CD14-positive monocyte (primary cell): ENCODE results near the gene LMO3. TPM values are rescaled to one million over a fixed set of nuclear protein-coding genes. Genes with fewer than 3 reads are reported as not detected.

Experiments used
- DNase-seq, 3 donors: peaks; one replicate each; pipeline ENCODE4 v3.0.0-alpha.2; 2011 to 2022
- H2AFZ ChIP-seq: 2 replicates; pipeline ENCODE4 v1.6.0; 2012; ENCODE audit warnings: mild to moderate bottlenecking, low read depth, low read length, inconsistent platforms; ENCODE audit not compliant: insufficient read depth, poor library complexity, severe bottlenecking
- H3K27ac ChIP-seq, 2 donors: 1 replicate in 1 of 2; 2 replicates in 1 of 2; pipeline ENCODE4 v1.5.1; 2012 to 2013; ENCODE audit warnings: low read length in 2 of 2, control low read depth in 1 of 2, inconsistent platforms in 1 of 2, low read depth in 1 of 2, mild to moderate bottlenecking in 1 of 2
- H3K27me3 ChIP-seq, 2 donors: one replicate each; pipeline versions ENCODE4 v1.6.0 to v1.6.1; 2011 to 2013; ENCODE audit warnings: low read length in 2 of 2; ENCODE audit not compliant: control insufficient read depth in 2 of 2, insufficient read depth in 2 of 2
- H3K36me3 ChIP-seq, 2 donors: replicated peaks in 1 of 2; 1 replicate in 1 of 2; 2 replicates in 1 of 2; pipeline versions ENCODE4 v1.5.1 to v1.6.1; 2012 to 2013; ENCODE audit warnings: low read length in 2 of 2, control low read depth in 1 of 2, inconsistent platforms in 1 of 2, mild to moderate bottlenecking in 1 of 2; ENCODE audit not compliant: insufficient read depth in 2 of 2, control insufficient read depth in 1 of 2
- H3K4me1 ChIP-seq, 2 donors: 1 replicate in 1 of 2; 2 replicates in 1 of 2; pipeline versions ENCODE4 v1.5.1 to v1.6.1; 2012 to 2013; ENCODE audit warnings: low read length in 2 of 2, control low read depth in 1 of 2, inconsistent platforms in 1 of 2, mild to moderate bottlenecking in 1 of 2, moderate library complexity in 1 of 2; ENCODE audit not compliant: insufficient read depth in 2 of 2, control insufficient read depth in 1 of 2
- H3K4me2 ChIP-seq: replicated peaks from 2 replicates; pipeline ENCODE3; 2012; ENCODE audit warnings: low read length, moderate library complexity, mild to moderate bottlenecking; ENCODE audit not compliant: poor library complexity, severe bottlenecking; ENCODE audit errors: extremely low read depth
- H3K4me3 ChIP-seq, 3 experiments: fragments of 200-600 bp in 1 of 3; sonication (generic) in 1 of 3; replicated peaks in 1 of 3; 1 replicate in 2 of 3; 2 replicates in 1 of 3; pipeline ENCODE4 v1.5.1; 2011 to 2013; ENCODE audit warnings: low read length in 3 of 3, mild to moderate bottlenecking in 3 of 3, control low read depth in 2 of 3, low read depth in 2 of 3, inconsistent platforms in 1 of 3, moderate library complexity in 1 of 3
- H3K79me2 ChIP-seq: 2 replicates; pipeline ENCODE4 v1.6.0; 2012; ENCODE audit warnings: mild to moderate bottlenecking, control low read depth, inconsistent platforms, low read length, moderate library complexity; ENCODE audit not compliant: insufficient read depth
- H3K9ac ChIP-seq: 2 replicates; pipeline ENCODE4 v1.6.0; 2017; ENCODE audit warnings: low read length, mild to moderate bottlenecking; ENCODE audit not compliant: insufficient read depth, poor library complexity, severe bottlenecking
- H3K9me3 ChIP-seq, 2 donors: replicated peaks in 1 of 2; 1 replicate in 1 of 2; 2 replicates in 1 of 2; pipeline versions ENCODE4 v1.5.1 to v1.6.1; 2012 to 2013; ENCODE audit warnings: low read length in 2 of 2, control low read depth in 1 of 2; ENCODE audit not compliant: control insufficient read depth in 1 of 2, insufficient read depth in 1 of 2
- H4K20me1 ChIP-seq: 2 replicates; pipeline ENCODE4 v1.6.0; 2012; ENCODE audit warnings: mild to moderate bottlenecking, low read length, control low read depth, moderate library complexity; ENCODE audit not compliant: insufficient read depth
- H3K27ac Mint-ChIP-seq, 7 donors: one replicate each; pipeline ENCODE4 v1.8.0; 2020; ENCODE audit warnings: mild to moderate bottlenecking in 7 of 7, mixed read lengths in 7 of 7, moderate library complexity in 6 of 7, inconsistent platforms in 2 of 7
- H3K27me3 Mint-ChIP-seq, 3 donors: one replicate each; pipeline ENCODE4 v1.8.0; 2021 to 2022; ENCODE audit warnings: low read depth in 3 of 3, mild to moderate bottlenecking in 3 of 3, mixed read lengths in 3 of 3, moderate library complexity in 3 of 3, inconsistent platforms in 1 of 3
- H3K36me3 Mint-ChIP-seq, 2 donors: one replicate each; pipeline ENCODE4 v1.8.0; 2020; ENCODE audit warnings: mixed read lengths in 2 of 2, inconsistent platforms in 1 of 2, mild to moderate bottlenecking in 1 of 2
- H3K4me1 Mint-ChIP-seq: one replicate; pipeline ENCODE4 v1.8.0; 2020; ENCODE audit warnings: mild to moderate bottlenecking, mixed read lengths
- H3K4me3 Mint-ChIP-seq, 2 donors: one replicate each; pipeline ENCODE4 v1.8.0; 2020; ENCODE audit warnings: mild to moderate bottlenecking in 2 of 2, mixed read lengths in 2 of 2, moderate library complexity in 1 of 2
- H3K9me3 Mint-ChIP-seq, 7 donors: one replicate each; pipeline ENCODE4 v1.8.0; 2020 to 2022; ENCODE audit warnings: mixed read lengths in 7 of 7, mild to moderate bottlenecking in 6 of 7, moderate library complexity in 6 of 7, inconsistent platforms in 2 of 7
- WGBS: methylation state at CpG from one replicate; pipeline ENCODE4 v1.1.5; 2013; ENCODE audit warnings: missing lambda C conversion rate; ENCODE audit not compliant: insufficient coverage; 5-methylcytosine and 5-hydroxymethylcytosine counted together
- intact Hi-C, 2 donors: fragments of 100-400 bp; cut with micrococcal nuclease; formaldehyde crosslinking; loops; one replicate each; pipeline versions ENCODE4 v1.15.0 to v1.15.1; 2023
- polyA plus RNA-seq, 3 donors: library from polyadenylated mRNA; depleted of rRNA in 1 of 3; unstranded in 2 of 3; stranded (reverse) in 1 of 3; fragments of 300-500 nt in 2 of 3; fragments of >200 nt in 1 of 3; fragmentation: Illumina TruSeq in 2 of 3; gene quantifications; 1 replicate in 2 of 3; 2 replicates in 1 of 3; pipeline ENCODE4 v1.2.3, GENCODE V29; 2012 to 2021
- TF ChIP-seq, protein P1 (sequence below): fragments of 200-600 bp; IDR thresholded peaks from one replicate; pipeline ENCODE4 v1.8.0; 2022; ENCODE audit warnings: antibody characterized with exemption, mild to moderate bottlenecking

LMO3 gene
- polyA plus RNA-seq, 3 donors: not detected

GRCh38 chr12:16588812-16589211, 17.1 kb downstream of the LMO3 start:
- DNase-seq: no peak
- no peaks in the 10 kb centered on the region for H3K4me1 ChIP-seq
- H3K27me3 Mint-ChIP-seq: peaks cover 0 to 4% (median 4%) of the 10 kb centered on the region in 3 donors
- H3K79me2 ChIP-seq: no peaks in the 10 kb centered on the region
- H3K9me3 Mint-ChIP-seq: peaks cover 0 to 5% (median 0%) of the 10 kb centered on the region in 7 donors
- H3K4me2 ChIP-seq: no peak overlapping the region
- H3K27ac Mint-ChIP-seq: no peak overlapping the region
- TF ChIP-seq, protein P1, sequence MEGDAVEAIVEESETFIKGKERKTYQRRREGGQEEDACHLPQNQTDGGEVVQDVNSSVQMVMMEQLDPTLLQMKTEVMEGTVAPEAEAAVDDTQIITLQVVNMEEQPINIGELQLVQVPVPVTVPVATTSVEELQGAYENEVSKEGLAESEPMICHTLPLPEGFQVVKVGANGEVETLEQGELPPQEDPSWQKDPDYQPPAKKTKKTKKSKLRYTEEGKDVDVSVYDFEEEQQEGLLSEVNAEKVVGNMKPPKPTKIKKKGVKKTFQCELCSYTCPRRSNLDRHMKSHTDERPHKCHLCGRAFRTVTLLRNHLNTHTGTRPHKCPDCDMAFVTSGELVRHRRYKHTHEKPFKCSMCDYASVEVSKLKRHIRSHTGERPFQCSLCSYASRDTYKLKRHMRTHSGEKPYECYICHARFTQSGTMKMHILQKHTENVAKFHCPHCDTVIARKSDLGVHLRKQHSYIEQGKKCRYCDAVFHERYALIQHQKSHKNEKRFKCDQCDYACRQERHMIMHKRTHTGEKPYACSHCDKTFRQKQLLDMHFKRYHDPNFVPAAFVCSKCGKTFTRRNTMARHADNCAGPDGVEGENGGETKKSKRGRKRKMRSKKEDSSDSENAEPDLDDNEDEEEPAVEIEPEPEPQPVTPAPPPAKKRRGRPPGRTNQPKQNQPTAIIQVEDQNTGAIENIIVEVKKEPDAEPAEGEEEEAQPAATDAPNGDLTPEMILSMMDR: no peak
- no peak overlapping the region for H3K9ac ChIP-seq
- no peak overlapping the region for H3K27ac ChIP-seq
- H3K4me1 Mint-ChIP-seq: no peaks in the 10 kb centered on the region
- H4K20me1 ChIP-seq: no peaks in the 10 kb centered on the region
- no peak overlapping the region for H2AFZ ChIP-seq
- H3K4me3 ChIP-seq: no peak overlapping the region
- H3K27me3 ChIP-seq: no peaks in the 10 kb centered on the region
- intact Hi-C loops: no loop called here
- no peaks in the 10 kb centered on the region for H3K9me3 ChIP-seq
- no CpG with 5 or more reads among the region's 6 CpGs for WGBS
- no peak overlapping the region for H3K4me3 Mint-ChIP-seq
- H3K36me3 ChIP-seq: no peaks in the 10 kb centered on the region
- no peaks in the 10 kb centered on the region for H3K36me3 Mint-ChIP-seq

GRCh38 chr12:16587514-16587913, 18.4 kb downstream of the LMO3 start:
- TF ChIP-seq, protein P1: no peak
- intact Hi-C loops: no loop called here
- no peaks in the 10 kb centered on the region for H3K27me3 ChIP-seq
- H3K9ac ChIP-seq: no peak overlapping the region
- no peaks in the 10 kb centered on the region for H4K20me1 ChIP-seq
- no peak for DNase-seq
- no peaks in the 10 kb centered on the region for H3K36me3 ChIP-seq
- H3K4me1 Mint-ChIP-seq: no peaks in the 10 kb centered on the region
- no peak overlapping the region for H3K4me3 ChIP-seq
- H3K79me2 ChIP-seq: no peaks in the 10 kb centered on the region
- H3K4me3 Mint-ChIP-seq: no peak overlapping the region
- H3K9me3 ChIP-seq: no peaks in the 10 kb centered on the region
- H3K27ac Mint-ChIP-seq: no peak overlapping the region
- H3K36me3 Mint-ChIP-seq: no peaks in the 10 kb centered on the region
- WGBS: no CpG with 5 or more reads among the region's 1 CpG
- H3K27ac ChIP-seq: no peak overlapping the region
- H3K9me3 Mint-ChIP-seq: peaks cover 0 to 5% (median 1%) of the 10 kb centered on the region in 7 donors
- H3K4me1 ChIP-seq: no peaks in the 10 kb centered on the region
- H3K27me3 Mint-ChIP-seq: peaks cover 0 to 5% (median 4%) of the 10 kb centered on the region in 3 donors
- H2AFZ ChIP-seq: no peak overlapping the region
- H3K4me2 ChIP-seq: no peak overlapping the region
